A549 treated with Hydrocortisone at 1 μM for 4 hours (cell line): ENCODE results near the gene USP33. TPM values are rescaled to one million over a fixed set of nuclear protein-coding genes. Genes with fewer than 3 reads are reported as not detected.

Experiments used
- total RNA-seq: library from RNA; stranded (reverse); fragments of 200-300 nt; extraction: Qiagen RNA extraction; gene quantifications from 5 replicates; pipeline ENCODE4 v1.2.3, GENCODE V29; 2022

USP33 gene
- total RNA-seq: 14.0 to 22.5 TPM (median 18.2 TPM) in 5 replicates

DNA sequence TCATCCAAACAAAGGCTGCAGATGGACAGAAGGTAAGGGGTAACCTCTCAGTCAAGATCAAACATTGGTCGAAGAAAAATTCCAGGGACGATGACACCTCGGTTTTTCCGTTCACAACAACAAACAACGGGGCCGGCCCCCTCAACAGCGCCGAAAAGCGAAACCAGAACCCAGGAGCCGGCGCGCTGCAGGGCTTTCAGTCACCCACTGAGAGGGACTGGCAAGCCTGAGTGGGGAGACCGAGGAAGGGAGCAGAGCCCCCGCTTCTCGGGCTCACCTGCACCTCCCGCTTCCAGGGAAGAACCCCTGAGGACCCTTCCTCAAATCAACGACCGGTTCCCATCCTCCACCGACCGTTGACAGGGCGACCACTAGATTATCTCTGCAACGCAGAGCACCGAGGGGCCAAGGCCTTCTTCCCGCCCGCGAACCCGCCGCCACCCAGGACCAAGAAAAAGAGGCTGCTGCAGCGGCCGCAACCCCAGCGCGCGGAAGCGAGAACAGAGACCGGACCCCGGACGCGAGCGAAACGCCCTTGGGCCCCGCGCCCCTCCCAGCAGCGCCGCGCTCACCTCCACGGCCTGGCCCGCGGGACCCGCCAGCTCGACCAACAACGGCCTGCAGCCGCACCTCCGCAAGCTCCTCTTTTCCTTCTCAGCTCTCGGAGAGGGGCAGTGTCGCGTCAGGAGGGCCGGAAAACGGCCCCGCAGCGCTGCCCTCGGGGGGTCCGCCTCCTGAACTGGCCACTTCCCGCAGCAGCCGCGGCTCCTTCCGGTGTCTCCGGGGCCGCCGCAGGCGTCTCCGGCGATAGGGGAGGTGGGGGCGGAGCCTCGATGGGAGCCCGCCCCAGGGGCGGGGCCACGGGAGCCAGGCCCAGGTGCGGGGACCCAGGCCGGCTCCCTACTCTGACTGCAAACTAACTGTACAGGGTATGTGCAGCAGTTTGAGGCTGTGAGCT lies at the start of gene USP33:
Gene USP33, minus strand, starts transcription at position 782 of the 958 bp plus-strand sequence. CDS start 18,155 bp downstream, outside the sequence.

DNA sequence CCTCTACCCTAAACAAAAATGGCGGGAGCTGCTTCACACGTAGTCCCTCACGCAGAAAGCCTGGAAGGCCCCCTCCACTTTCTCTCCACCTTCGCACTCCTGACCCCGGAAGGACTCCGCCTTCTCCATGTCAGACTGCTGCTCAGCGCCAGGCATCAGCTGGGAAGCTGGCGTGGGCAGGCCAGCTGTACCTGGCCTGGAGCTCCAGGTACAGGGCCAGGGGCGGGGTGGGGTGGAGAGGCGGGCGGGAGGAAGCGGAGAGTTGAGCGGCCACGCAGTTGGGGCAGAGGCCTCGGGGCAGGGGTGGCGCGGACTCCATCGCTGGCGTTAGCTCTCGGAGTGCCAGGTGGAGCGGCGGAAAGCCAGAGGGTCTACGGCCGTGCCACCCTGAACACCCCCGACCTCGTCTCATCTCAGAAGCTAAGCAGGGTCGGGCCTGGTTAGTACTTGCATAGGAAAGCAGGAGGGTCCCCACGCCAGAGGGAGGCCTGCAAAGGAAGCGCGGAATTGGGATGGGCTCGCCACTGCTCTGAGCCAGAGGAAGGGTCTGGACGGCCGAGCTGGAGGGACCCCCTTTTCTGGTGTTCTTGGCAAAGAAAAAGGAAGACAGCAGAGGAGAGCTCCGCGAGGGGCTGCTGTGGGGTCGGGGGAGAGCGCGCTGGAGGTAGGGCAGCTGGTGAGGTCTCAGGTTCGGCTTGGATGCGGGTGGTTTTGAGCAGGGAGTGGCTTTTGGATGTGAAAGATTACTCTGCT lies 20.1 kb upstream of the USP33 start, which contains the start of gene MIGA1:
Gene MIGA1, plus strand, starts transcription at position 121 of the 753 bp plus-strand sequence. CDS start 3,604 bp downstream, outside the sequence.

DNA sequence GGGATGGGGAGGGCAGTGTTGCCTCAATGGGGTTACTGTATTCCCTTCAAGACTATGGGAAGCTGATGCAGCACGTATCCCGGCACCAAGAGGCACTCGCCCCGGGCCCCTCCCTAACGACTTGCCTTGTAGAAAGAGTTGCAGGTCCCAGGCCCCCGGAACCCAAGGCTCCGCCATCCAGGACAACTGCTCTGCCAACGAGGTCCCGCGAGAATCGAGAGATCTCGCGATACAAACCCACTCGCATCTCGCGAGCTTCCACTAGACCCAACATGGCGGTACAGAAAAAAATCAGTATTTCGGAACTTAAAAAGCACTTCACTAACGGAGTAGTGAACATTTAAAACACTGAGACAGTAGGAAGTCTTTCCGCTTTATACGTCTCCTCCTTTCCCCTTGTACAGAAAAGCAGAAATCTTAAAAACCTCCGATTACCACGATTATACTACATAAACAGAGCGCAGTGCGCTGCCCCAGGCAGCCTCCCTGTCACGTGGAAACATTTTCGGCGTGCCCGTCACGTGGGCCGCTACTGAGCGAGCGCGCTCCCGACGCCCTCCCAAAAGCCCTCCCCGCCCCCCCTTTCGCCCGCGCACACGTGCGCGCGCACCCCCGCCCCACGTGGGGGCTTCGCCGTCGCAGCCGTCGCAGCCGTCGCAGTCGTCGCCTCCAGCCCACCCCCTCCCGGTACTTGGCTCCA lies 77.0 kb downstream of the USP33 start, which contains the start of gene ZZZ3:
Gene ZZZ3, minus strand, starts transcription at position 199 of the 700 bp plus-strand sequence. CDS start 49,304 bp downstream, outside the sequence.

Other genes starting within 250 kb of the USP33 start
- 14.3 to 21.3 TPM (median 16.5 TPM) in 5 replicates for gene ZZZ3, start 77.2 kb downstream of the USP33 start, total RNA-seq
- 4.7 to 7.5 TPM (median 6.5 TPM) in 5 replicates for gene MIGA1, start 19.8 kb upstream of the USP33 start, total RNA-seq
- gene NEXN, start 128.8 kb upstream of the USP33 start, total RNA-seq: 5.6 to 11.7 TPM (median 6.4 TPM) in 5 replicates
- 90.7 to 140 TPM (median 107 TPM) in 5 replicates for gene FUBP1, start 219.2 kb upstream of the USP33 start, total RNA-seq
- 30.8 to 60.6 TPM (median 45.8 TPM) in 5 replicates for gene DNAJB4, start 245.1 kb upstream of the USP33 start, total RNA-seq